Pancreas (tissue), 10 donors: ENCODE measurements around the gene LZTR1. TPM values are rescaled to one million over a fixed set of nuclear protein-coding genes. Genes with fewer than 3 reads are reported as not detected.
A peak's percentile ranks its signal among the peaks of the same experiment; 100 is the strongest.

ENCODE experiments used
- ATAC-seq, 4 donors: fragments of 200-7000 bp; cut with Tn5 transposase; one replicate each; pipeline versions ENCODE4 v1.8.0 to v1.9.1; 2020; ENCODE audit warnings: mild to moderate bottlenecking in 4 of 4, moderate library complexity in 4 of 4
- DNase-seq, 6 donors: peaks; one replicate each; pipeline ENCODE4 v3.0.0-alpha.2; 2020
- FAIRE-seq: peaks from 2 replicates; lab custom pipeline; 2012; peaks lifted over from hg19 to GRCh38; lab: Jason Lieb, UNC
- H3K27ac ChIP-seq, 4 donors: fragments of 200-600 bp; sonication (generic); 1 replicate in 3 of 4; 2 replicates in 1 of 4; pipeline versions ENCODE4 v1.5.0 to v1.8.0; 2020
- H3K27me3 ChIP-seq, 4 donors: fragments of 200-600 bp; one replicate each; pipeline ENCODE4 v1.8.0; 2021
- H3K36me3 ChIP-seq, 3 donors: fragments of 200-600 bp; sonication (generic) in 1 of 3; one replicate each; pipeline versions ENCODE4 v1.5.0 to v1.8.0; 2020 to 2021
- H3K4me1 ChIP-seq, 3 donors: fragments of 200-600 bp; one replicate each; pipeline ENCODE4 v1.8.0; 2021
- H3K4me3 ChIP-seq, 4 donors: fragments of 200-600 bp; sonication (generic) in 2 of 4; one replicate each; pipeline versions ENCODE4 v1.5.0 to v1.8.0; 2020 to 2021
- H3K9me3 ChIP-seq, 4 donors: fragments of 200-600 bp; one replicate each; pipeline ENCODE4 v1.8.0; 2021
- WGBS, 2 donors: extraction: QIAGEN DNeasy Blood & Tissue Kit; methylation state at CpG; one replicate each; pipeline ENCODE4 v1.1.7; 2013; 5-methylcytosine and 5-hydroxymethylcytosine counted together
- intact Hi-C, 3 donors: fragments of 100-400 bp; cut with DNase I; formaldehyde crosslinking; loops; one replicate each; pipeline versions ENCODE4 v1.11.1 to v1.14.2; 2022
- polyA plus RNA-seq, 2 donors: library from polyadenylated mRNA; stranded (reverse); fragments of 200-250 nt; gene quantifications; one replicate each; pipeline ENCODE4 v1.2.3, GENCODE V29; 2013
- total RNA-seq, 6 donors: library from RNA; stranded (reverse); fragmentation: NEBNext Ultra II Directional in 4 of 6; extraction: Animal tissue kit (Norgen Biotek cat#: 25700) in 4 of 6; gene quantifications; one replicate each; pipeline versions ENCODE4 v1.2.1 to v1.2.4, GENCODE V29; 2021 to 2023
- TF ChIP-seq, protein P1 (sequence below), 4 donors: fragments of 200-600 bp; sonication (generic) in 3 of 4; IDR thresholded peaks; one replicate each; pipeline versions ENCODE4 v1.5.0 to v1.8.0; 2021; ENCODE audit warnings: antibody characterized with exemption in 4 of 4
- donor health status: healthy with polysubstance abuse.
- donor health status: DM: no; HTN: no; CAD: no; lungs with moderate emphysema.
- donor health status: DM: no; HTN: no; CAD: no.
- donor health status: control.
- donor health status: control.
- donor health status: Bipolar disorder and iron deficiency.
- donor health status: DM: yes; HTN: yes; CAD: no.
- donor health status: DM: no; HTN: no; CAD: no.
- donor health status: DM: no; HTN: no; CAD: no.
- donor health status: DM: yes; HTN: yes; CAD: no.

Gene LZTR1
- total and polyA plus RNA-seq, 8 donors, result 15.0 to 56.2 (median 22.5) TPM

DNA sequence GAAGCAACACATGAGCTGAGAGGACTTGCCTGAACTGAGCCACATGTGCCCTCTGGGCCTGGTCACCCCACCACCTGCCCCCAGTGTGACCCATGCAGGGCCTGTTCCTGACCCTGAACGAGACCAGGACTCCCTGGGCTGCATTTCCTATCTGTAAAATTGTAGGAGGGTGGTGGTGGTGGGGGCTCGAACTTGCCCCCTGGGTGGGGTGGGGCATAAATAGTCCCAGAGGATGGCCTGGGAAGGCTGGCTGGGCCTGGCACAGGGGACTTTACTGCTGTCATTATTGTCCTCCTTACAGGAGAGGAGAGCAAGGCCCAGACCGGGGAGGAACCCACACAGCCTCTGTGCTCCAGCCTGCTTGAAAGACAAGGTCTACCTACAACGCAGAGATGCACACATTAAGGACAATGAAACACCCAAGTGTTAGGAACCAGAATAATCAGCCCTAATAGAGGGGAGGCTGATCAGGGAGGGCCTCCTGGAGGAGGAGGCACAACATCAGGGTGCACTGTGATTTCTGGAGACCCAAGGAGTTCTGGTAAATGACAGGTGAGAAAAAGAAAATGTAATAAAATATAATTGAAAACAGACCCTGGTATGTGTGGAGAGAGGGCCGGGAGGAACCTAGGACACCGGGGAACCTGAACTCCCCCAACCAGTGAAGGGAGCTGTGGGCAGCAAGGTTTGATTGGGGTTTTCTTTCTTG is 17.9 kb upstream of the LZTR1 start:
- ATAC-seq, result no peak
- Histone ChIP-seq H3K4me3 (peak overlapping the region in 2 of 4 donors; percentile 37 to 46), H3K27ac (no peak overlapping the region), H3K4me1 (peaks cover 0 to 4% (median 0%) of the 10 kb centered on the region in 3 donors), H3K9me3 (no peaks in the 10 kb centered on the region), H3K27me3 (no peaks in the 10 kb centered on the region), H3K36me3 (no peaks in the 10 kb centered on the region)
- no peak for DNase-seq
- WGBS, 2 donors, result 62 to 64% methylated on average over 6 of the region's 6 CpGs
- intact Hi-C loops, result no loop called here
- TF ChIP-seq, protein P1, sequence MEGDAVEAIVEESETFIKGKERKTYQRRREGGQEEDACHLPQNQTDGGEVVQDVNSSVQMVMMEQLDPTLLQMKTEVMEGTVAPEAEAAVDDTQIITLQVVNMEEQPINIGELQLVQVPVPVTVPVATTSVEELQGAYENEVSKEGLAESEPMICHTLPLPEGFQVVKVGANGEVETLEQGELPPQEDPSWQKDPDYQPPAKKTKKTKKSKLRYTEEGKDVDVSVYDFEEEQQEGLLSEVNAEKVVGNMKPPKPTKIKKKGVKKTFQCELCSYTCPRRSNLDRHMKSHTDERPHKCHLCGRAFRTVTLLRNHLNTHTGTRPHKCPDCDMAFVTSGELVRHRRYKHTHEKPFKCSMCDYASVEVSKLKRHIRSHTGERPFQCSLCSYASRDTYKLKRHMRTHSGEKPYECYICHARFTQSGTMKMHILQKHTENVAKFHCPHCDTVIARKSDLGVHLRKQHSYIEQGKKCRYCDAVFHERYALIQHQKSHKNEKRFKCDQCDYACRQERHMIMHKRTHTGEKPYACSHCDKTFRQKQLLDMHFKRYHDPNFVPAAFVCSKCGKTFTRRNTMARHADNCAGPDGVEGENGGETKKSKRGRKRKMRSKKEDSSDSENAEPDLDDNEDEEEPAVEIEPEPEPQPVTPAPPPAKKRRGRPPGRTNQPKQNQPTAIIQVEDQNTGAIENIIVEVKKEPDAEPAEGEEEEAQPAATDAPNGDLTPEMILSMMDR (IDR thresholded peaks at IDR 0.05), result no peak
- FAIRE-seq, result no peak

DNA sequence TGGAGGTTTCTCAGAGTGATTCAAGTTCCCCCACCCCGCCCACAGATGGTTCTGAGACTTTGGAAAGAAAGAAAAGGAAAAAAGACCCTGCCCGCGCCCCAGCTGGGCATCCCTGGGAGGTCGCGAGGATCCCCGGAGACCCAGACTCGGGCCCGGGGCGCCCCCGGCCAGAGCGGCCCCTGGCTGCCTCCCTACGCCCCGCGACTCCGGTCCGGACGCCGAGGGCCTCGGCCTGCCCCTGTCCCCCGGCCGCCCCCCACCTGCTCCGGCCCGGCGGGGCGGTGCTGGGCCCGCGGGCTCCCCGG is 17.3 kb upstream of the LZTR1 start:
- 5 to 8% methylated on average over 28 of the region's 28 CpGs for WGBS, 2 donors

DNA sequence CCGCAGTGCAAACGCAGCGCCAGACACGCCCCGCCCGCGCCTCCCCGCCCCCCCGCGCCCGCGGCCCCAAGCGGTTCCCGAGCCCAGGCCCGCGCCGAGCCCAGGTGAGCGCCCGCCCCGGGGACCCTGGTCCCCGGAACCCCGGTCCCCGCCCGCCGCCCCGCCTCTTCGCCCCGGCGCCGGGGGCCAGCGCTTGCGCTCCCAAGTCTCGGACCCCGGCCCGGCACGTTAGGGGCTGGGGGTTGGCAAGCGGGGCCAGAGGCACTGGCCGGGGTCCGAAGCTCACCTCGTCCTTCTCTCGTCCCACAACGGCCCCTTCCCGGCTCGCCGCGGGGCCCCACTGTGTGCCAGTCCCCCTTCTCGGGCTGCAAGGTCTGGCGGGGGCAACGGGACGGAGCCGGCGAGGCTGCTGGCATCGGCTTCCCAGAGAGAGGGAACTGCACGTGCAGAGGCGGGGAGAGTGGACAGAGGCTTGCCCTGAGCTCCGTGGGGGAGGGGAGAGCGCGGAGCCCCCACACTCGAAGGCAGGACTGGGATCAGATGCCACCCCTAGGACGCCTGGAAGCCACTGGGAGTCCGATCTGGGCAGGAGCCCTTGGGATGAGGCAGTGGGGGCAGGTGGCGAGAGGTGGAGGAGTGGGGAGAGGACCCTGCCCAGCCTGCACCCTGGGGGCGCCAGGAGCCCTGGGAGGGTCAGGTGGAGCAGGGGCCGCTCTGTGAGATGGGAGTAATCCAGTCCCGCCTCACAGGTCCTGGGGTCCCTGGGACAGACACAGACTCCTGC is 16.8 kb upstream of the LZTR1 start:
- peak; percentile 14 to 59 (median 42) for ATAC-seq
- Histone ChIP-seq H3K36me3 (no peaks in the 10 kb centered on the region), H3K27me3 (no peaks in the 10 kb centered on the region), H3K9me3 (no peaks in the 10 kb centered on the region), H3K27ac (no peak overlapping the region), H3K4me3 (peak overlapping the region in 3 of 4 donors; percentile 4 to 46 (median 37)), H3K4me1 (peaks cover 0 to 4% (median 0%) of the 10 kb centered on the region in 3 donors)
- FAIRE-seq, result no peak
- TF ChIP-seq, protein P1 (IDR thresholded peaks at IDR 0.05), result no peak
- intact Hi-C loops, result no loop called here
- peak in 2 of 6 donors; percentile 49 to 80 for DNase-seq
- WGBS, 2 donors, result 11 to 14% methylated on average over 42 to 65 of the region's 65 CpGs

More for the DNA sequence above, 17.3 kb upstream of the LZTR1 start:
- no peaks in the 10 kb centered on the region for H3K36me3 ChIP-seq
- H3K9me3 ChIP-seq, result no peaks in the 10 kb centered on the region
- ATAC-seq (no peak), FAIRE-seq (no peak), DNase-seq (no peak)
- intact Hi-C loops, result no loop called here
- H3K4me1 ChIP-seq, result peaks cover 0 to 4% (median 0%) of the 10 kb centered on the region in 3 donors
- H3K27ac ChIP-seq, result no peak overlapping the region
- TF ChIP-seq, protein P1 (IDR thresholded peaks at IDR 0.05), result no peak
- H3K27me3 ChIP-seq, result no peaks in the 10 kb centered on the region
- H3K4me3 ChIP-seq, result peak overlapping the region in 2 of 4 donors; percentile 37 to 46

DNA sequence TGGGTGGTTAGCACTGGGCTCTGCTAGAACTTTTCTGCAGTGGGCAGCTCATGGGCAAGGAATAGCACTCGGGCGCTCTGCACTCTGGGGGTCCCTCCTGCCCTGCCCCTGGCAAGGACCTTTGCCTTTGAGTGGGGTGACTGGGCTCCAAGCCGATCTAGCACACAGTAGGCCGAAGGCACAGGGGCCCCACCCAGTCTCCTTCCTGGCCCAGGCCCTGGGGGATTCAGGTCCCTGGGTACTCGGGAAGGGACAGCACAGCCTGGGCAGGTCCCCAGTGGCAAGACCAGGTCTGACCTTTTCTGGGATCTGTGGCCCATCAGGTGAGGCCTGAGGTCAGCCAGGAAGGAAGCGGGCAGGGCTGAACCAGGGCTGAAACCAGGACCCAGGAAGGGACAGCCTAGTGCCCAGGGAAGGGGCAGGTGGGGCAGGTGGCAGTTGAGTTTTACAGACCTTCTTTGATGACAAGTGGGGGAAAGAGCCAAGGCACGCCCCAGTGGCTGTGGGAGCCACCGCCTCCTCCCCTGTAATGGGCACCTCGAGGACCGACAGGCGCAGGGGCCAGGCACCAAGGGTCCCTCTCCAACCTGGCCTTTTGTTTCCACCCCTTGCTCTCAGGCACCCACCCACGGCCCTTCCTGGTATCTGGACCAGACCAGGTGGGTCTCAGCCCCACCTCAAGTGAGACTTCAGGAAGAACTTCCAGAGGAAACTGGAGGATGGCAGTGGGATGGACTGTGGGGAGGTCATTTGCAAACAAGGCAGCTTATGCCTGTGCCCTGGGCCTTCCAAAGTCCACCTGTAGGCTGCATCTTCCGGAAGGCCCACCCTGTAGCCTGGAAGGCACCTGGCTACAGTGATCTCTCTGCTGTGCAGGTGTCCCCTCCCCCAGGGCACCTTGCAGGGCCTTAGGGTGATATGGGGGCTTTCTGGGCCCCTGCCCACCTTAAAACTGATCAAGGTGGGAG is 15.9 kb upstream of the LZTR1 start:
- FAIRE-seq (no peak), DNase-seq (peak in 2 of 6 donors; percentile 15 to 76), ATAC-seq (peak in 1 of 4 donors; percentile 14)
- Histone ChIP-seq H3K27ac (no peak overlapping the region), H3K4me3 (no peak overlapping the region), H3K27me3 (no peaks in the 10 kb centered on the region), H3K9me3 (no peaks in the 10 kb centered on the region), H3K36me3 (no peaks in the 10 kb centered on the region), H3K4me1 (peaks cover 0 to 4% (median 0%) of the 10 kb centered on the region in 3 donors)
- 85 to 90% methylated on average over 13 of the region's 13 CpGs for WGBS, 2 donors
- intact Hi-C loops, result no loop called here
- TF ChIP-seq, protein P1 (IDR thresholded peaks at IDR 0.05), result no peak
